K562 (cell line): ENCODE results near the gene MAGEB4. TPM values are rescaled to one million over a fixed set of nuclear protein-coding genes. Genes with fewer than 3 reads are reported as not detected.

Source experiments
- ATAC-seq: fragments of 200-7000 bp; cut with Tn5 transposase; 3 replicates; pipeline ENCODE4 v1.9.1; 2020; ENCODE audit warnings: moderate library complexity
- BruUV-seq: library from RNA; stranded (reverse); fragments of 400-500 nt; replicated peaks from 2 replicates; lab custom pipeline; 2021; lab: Mats Ljungman, UMichigan
- CTCF ChIA-PET: fragments of 300-600 bp; formaldehyde crosslinking; extraction: SDS; loops from one replicate; lab custom pipeline; 2021; ENCODE audit warnings: low intra/inter-chr PET ratio; lab: Yijun Ruan, JAX
- POLR2A ChIA-PET: fragments of 300-600, 350-650 bp; sonication (Branson Sonifier 250); formaldehyde crosslinking; extraction: SDS; loops from one replicate; lab custom pipeline; 2021; ENCODE audit warnings: antibody characterized with exemption, inconsistent platforms; lab: Yijun Ruan, JAX
- DNase-seq, 4 experiments: peaks; one replicate each; pipeline versions ENCODE4 v3.0.0 to v3.0.0-alpha.2; 2011 to 2018; ENCODE audit warnings: low spot score in 3 of 4, mixed read lengths in 3 of 4; ENCODE audit errors: extremely low read depth in 1 of 4
- FAIRE-seq: peaks from 2 replicates; lab custom pipeline; 2011; peaks lifted over from hg19 to GRCh38; lab: Jason Lieb, UNC
- H2AFZ ChIP-seq: 2 replicates; pipeline ENCODE4 v1.6.0; 2011; ENCODE audit warnings: low read depth, low read length, control low read depth, inconsistent platforms
- H3K27ac ChIP-seq: fragments of 200-600 bp; 3 replicates; pipeline ENCODE4 v1.8.0; 2011; ENCODE audit warnings: low read depth, mild to moderate bottlenecking, control low read depth, inconsistent platforms, low read length, moderate library complexity, mixed read lengths; ENCODE audit errors: extremely low read depth
- H3K27me3 ChIP-seq, 2 experiments: fragments of 300-600 bp in 1 of 2; 2 replicates in 1 of 2; 3 replicates in 1 of 2; pipeline versions ENCODE4 v1.6.0 to v1.8.0; 2011; ENCODE audit warnings: inconsistent platforms in 2 of 2, low read length in 2 of 2, mild to moderate bottlenecking in 1 of 2, mixed read lengths in 1 of 2, moderate library complexity in 1 of 2; ENCODE audit not compliant: control insufficient read depth in 2 of 2, insufficient read depth in 2 of 2
- H3K36me3 ChIP-seq: fragments of 300-600 bp; 3 replicates; pipeline ENCODE4 v1.8.0; 2011; ENCODE audit warnings: mild to moderate bottlenecking, low read length, inconsistent platforms; ENCODE audit not compliant: control insufficient read depth, insufficient read depth
- H3K4me1 ChIP-seq, 2 experiments: fragments of 200-600 bp in 1 of 2; replicated peaks in 1 of 2; 2 replicates in 1 of 2; 3 replicates in 1 of 2; pipeline versions ENCODE4 v1.5.1 to v1.8.0; 2011; ENCODE audit warnings: inconsistent platforms in 2 of 2, low read length in 2 of 2, mild to moderate bottlenecking in 1 of 2, mixed read lengths in 1 of 2, moderate library complexity in 1 of 2; ENCODE audit not compliant: control insufficient read depth in 2 of 2, insufficient read depth in 2 of 2
- H3K4me2 ChIP-seq: 2 replicates; pipeline ENCODE4 v1.6.1; 2011; ENCODE audit warnings: low read length, control low read depth, inconsistent platforms, mixed read lengths; ENCODE audit not compliant: insufficient read depth
- H3K4me3 ChIP-seq: fragments of 200-600 bp; sonication (generic), shearing (Covaris generic); 2 replicates; pipeline ENCODE4 v1.5.1; 2016; ENCODE audit warnings: control low read depth, inconsistent platforms
- H3K79me2 ChIP-seq: fragments of 200-600 bp; 3 replicates; pipeline ENCODE4 v1.8.0; 2011; ENCODE audit warnings: low read length, inconsistent platforms; ENCODE audit not compliant: control insufficient read depth, insufficient read depth
- H3K9ac ChIP-seq, 2 experiments: 2 replicates each; pipeline versions ENCODE4 v1.6.0 to v1.6.1; 2011; ENCODE audit warnings: low read depth in 2 of 2, low read length in 2 of 2, control low read depth in 1 of 2, inconsistent platforms in 1 of 2, mild to moderate bottlenecking in 1 of 2, mixed read lengths in 1 of 2; ENCODE audit not compliant: insufficient read depth in 1 of 2
- H3K9me1 ChIP-seq: one replicate; pipeline ENCODE4 v1.6.0; 2011; ENCODE audit warnings: inconsistent platforms, mild to moderate bottlenecking, low read length, moderate library complexity; ENCODE audit not compliant: control insufficient read depth, insufficient read depth
- H3K9me3 ChIP-seq: replicated peaks from 2 replicates; pipeline ENCODE4 v1.5.1; 2011; ENCODE audit warnings: low read depth, low read length, inconsistent platforms; ENCODE audit not compliant: control insufficient read depth, insufficient read depth
- H4K20me1 ChIP-seq: replicated peaks from 2 replicates; pipeline ENCODE4 v1.6.1; 2011; ENCODE audit warnings: low read length, inconsistent platforms, mixed read lengths; ENCODE audit not compliant: control insufficient read depth, insufficient read depth
- C11orf30 ChIP-seq: fragments of 450-650 bp; IDR thresholded peaks from 2 replicates; pipeline ENCODE4 v1.6.1; 2016; ENCODE audit warnings: low read depth, mild to moderate bottlenecking
- MAFF ChIP-seq: IDR thresholded peaks from 2 replicates; pipeline ENCODE4 v1.6.1; 2012; ENCODE audit warnings: low read length, improper control_type of control experiment
- MAFG ChIP-seq: fragments of 450-650 bp; conservative IDR thresholded peaks from 2 replicates; pipeline ENCODE4 v1.6.1; 2016; ENCODE audit warnings: missing genetic modification characterization, missing compliant biosample characterization
- MAFK ChIP-seq: IDR thresholded peaks from 2 replicates; pipeline ENCODE4 v1.6.1; 2011; ENCODE audit warnings: low read length, improper control_type of control experiment
- RBM25 ChIP-seq: fragments of 200-400 bp; formaldehyde crosslinking; IDR thresholded peaks from 2 replicates; pipeline ENCODE4 v1.6.1; 2018; ENCODE audit warnings: low read length, low read depth, moderate library complexity; ENCODE audit not compliant: severe bottlenecking
- TCF7 ChIP-seq: sonication (generic); IDR thresholded peaks from 2 replicates; pipeline ENCODE4 v1.6.1; 2016; ENCODE audit warnings: antibody characterized with exemption, borderline replicate concordance
- ZFP36 ChIP-seq: fragments of 150-350 bp; IDR thresholded peaks from 2 replicates; pipeline ENCODE4 v1.6.1; 2018; ENCODE audit warnings: low read length, low read depth; ENCODE audit not compliant: partially characterized antibody
- ZNF316 ChIP-seq: fragments of 450-650 bp; IDR thresholded peaks from 2 replicates; pipeline ENCODE4 v1.6.1; 2016
- WGBS: fragments of 100-300 bp; shearing (Covaris generic); methylation state at CpG from one replicate; pipeline ENCODE4 v1.1.6; 2016; ENCODE audit warnings: low coverage, mixed read lengths; ENCODE audit not compliant: insufficient coverage; ENCODE audit errors: missing lambda C conversion rate; 5-methylcytosine and 5-hydroxymethylcytosine counted together
- in situ Hi-C: fragments of 300-500 bp; cut with MboI; formaldehyde crosslinking; loops from 4 replicates; pipeline ENCODE4 v1.15.0; 2018; ENCODE audit warnings: inconsistent platforms, mixed read lengths
- intact Hi-C: fragments of 100-400 bp; cut with micrococcal nuclease; formaldehyde crosslinking; loops from 2 replicates; pipeline ENCODE4 v1.14.2; 2022
- polyA plus RNA-seq, 8 experiments: library from polyadenylated mRNA; depleted of rRNA in 4 of 8; stranded (reverse) in 5 of 8; unstranded in 3 of 8; fragments of >200 nt; fragmentation: Nextera tagmentation in 2 of 8; fragmentation: Illumina TruSeq in 1 of 8; extraction: Ambion mirVana in 2 of 8; extraction: Trizol in 1 of 8; gene quantifications; 2 replicates each; pipeline versions ENCODE4 v1.2.1 to v1.2.3, GENCODE V29; 2011 to 2014; ENCODE audit warnings: inconsistent platforms in 1 of 8, missing spikeins in 1 of 8
- total RNA-seq, 7 experiments: library from RNA; depleted of rRNA in 6 of 7; stranded (reverse); fragments of >200 nt in 6 of 7; fragmentation: Illumina TruSeq in 2 of 7; extraction: Trizol in 2 of 7; gene quantifications; 2 replicates each; pipeline versions ENCODE4 v1.2.1 to v1.2.3, GENCODE V29; 2011 to 2021; ENCODE audit warnings: low replicate concordance in 1 of 7
- TF ChIP-seq, protein P1 (sequence below): sonication (generic); formaldehyde crosslinking; IDR thresholded peaks from 2 replicates; pipeline ENCODE4 v1.8.1; 2023; ENCODE audit warnings: missing genetic modification reagents, mild to moderate bottlenecking, borderline replicate concordance

MAGEB4 gene
- total and polyA plus RNA-seq, 9 of the 15 experiments (the other 6 are each of a cell fraction or from before 2014, with no cell fraction given) = 0.04 to 0.09 (median 0.06) TPM; not detected in 6

DNA sequence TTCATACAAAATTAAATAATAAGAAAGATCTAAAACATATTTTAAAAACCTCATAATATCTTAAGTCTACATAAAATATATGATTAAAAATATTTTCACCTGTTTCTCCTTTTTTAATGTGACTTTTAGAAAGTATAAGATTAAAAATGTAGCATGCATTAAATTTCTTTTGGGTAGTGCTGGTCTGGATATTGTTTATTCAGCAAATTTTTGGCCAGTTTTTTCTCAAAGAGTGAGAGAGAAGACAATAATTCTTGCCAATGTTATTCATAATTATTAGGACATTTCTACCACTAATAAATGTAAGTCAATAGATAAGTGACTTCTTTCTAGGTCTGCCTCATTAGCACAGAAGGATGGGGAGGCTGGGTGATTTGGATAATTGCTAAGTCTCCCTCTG is 19.2 kb downstream of the MAGEB4 start:
- Histone ChIP-seq H3K27ac (no peak overlapping the region), H3K9me1 (no peaks in the 10 kb centered on the region), H3K36me3 (no peaks in the 10 kb centered on the region), H4K20me1 (no peaks in the 10 kb centered on the region), H3K4me3 (no peak overlapping the region)
- CTCF ChIA-PET = no interaction called here
- in situ Hi-C loops = no loop called here
- TF ChIP-seq MAFF (peak; percentile 38), MAFK (peak; percentile 19; the same call in 1 of the 2 replicates), C11orf30 (peak; percentile 29; the same call in 1 of the 2 replicates), TCF7 (no peak), ZNF316 (peak; percentile 60), MAFG (tag) (peak; percentile 42; the same call in 1 of the 2 replicates)
- TF ChIP-seq, all 486 proteins: peak for 5
- no TSS peak for BruUV-seq
- intact Hi-C loops = no loop called here
- POLR2A ChIA-PET = no interaction called here
- H3K9ac ChIP-seq = no peak overlapping the region
- no peak for ATAC-seq
- no peak for DNase-seq
- no peak overlapping the region for H3K4me2 ChIP-seq
- no peaks in the 10 kb centered on the region for H3K79me2 ChIP-seq
- FAIRE-seq = no peak
- no peaks in the 10 kb centered on the region for H3K4me1 ChIP-seq
- H3K9me3 ChIP-seq = no peaks in the 10 kb centered on the region
- no peaks in the 10 kb centered on the region for H3K27me3 ChIP-seq
- H2AFZ ChIP-seq = no peak overlapping the region

DNA sequence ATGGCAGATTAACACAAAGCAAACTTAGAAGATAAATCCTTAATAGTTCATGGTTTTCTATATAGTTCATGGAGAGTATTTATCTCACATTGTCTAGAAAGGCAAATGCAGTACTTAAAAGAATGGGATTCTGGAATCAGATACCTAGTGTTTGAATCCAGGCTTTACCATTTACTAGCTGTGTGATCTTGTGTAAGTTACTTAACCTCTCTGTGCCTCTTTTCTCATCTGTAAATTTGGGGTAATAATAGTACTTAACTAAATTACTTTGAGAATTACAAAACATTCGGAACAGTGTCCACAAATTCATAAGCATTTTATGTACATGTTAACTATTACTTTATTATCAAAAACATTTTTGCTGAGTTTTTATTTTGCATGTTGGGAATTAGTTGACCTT is 21.0 kb downstream of the MAGEB4 start:
- Histone ChIP-seq H3K36me3 (no peaks in the 10 kb centered on the region), H4K20me1 (no peaks in the 10 kb centered on the region), H3K27me3 (no peaks in the 10 kb centered on the region), H2AFZ (no peak overlapping the region), H3K79me2 (no peaks in the 10 kb centered on the region), H3K9me3 (no peaks in the 10 kb centered on the region), H3K4me1 (no peaks in the 10 kb centered on the region), H3K9me1 (no peaks in the 10 kb centered on the region), H3K4me3 (no peak overlapping the region), H3K9ac (no peak overlapping the region), H3K4me2 (no peak overlapping the region), H3K27ac (no peak overlapping the region)
- in situ Hi-C loops = no loop called here
- WGBS = 0% methylated on average over 1 of the region's 1 CpG
- ChIA-PET CTCF (no interaction called here), POLR2A (no interaction called here)
- TF ChIP-seq ZFP36 (peak; percentile 48), RBM25 (peak; percentile 98)
- TF ChIP-seq, protein P1, sequence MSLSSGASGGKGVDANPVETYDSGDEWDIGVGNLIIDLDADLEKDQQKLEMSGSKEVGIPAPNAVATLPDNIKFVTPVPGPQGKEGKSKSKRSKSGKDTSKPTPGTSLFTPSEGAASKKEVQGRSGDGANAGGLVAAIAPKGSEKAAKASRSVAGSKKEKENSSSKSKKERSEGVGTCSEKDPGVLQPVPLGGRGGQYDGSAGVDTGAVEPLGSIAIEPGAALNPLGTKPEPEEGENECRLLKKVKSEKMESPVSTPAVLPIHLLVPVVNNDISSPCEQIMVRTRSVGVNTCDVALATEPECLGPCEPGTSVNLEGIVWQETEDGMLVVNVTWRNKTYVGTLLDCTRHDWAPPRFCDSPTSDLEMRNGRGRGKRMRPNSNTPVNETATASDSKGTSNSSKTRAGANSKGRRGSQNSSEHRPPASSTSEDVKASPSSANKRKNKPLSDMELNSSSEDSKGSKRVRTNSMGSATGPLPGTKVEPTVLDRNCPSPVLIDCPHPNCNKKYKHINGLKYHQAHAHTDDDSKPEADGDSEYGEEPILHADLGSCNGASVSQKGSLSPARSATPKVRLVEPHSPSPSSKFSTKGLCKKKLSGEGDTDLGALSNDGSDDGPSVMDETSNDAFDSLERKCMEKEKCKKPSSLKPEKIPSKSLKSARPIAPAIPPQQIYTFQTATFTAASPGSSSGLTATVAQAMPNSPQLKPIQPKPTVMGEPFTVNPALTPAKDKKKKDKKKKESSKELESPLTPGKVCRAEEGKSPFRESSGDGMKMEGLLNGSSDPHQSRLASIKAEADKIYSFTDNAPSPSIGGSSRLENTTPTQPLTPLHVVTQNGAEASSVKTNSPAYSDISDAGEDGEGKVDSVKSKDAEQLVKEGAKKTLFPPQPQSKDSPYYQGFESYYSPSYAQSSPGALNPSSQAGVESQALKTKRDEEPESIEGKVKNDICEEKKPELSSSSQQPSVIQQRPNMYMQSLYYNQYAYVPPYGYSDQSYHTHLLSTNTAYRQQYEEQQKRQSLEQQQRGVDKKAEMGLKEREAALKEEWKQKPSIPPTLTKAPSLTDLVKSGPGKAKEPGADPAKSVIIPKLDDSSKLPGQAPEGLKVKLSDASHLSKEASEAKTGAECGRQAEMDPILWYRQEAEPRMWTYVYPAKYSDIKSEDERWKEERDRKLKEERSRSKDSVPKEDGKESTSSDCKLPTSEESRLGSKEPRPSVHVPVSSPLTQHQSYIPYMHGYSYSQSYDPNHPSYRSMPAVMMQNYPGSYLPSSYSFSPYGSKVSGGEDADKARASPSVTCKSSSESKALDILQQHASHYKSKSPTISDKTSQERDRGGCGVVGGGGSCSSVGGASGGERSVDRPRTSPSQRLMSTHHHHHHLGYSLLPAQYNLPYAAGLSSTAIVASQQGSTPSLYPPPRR = no peak
- FAIRE-seq (no peak), ATAC-seq (no peak), DNase-seq (no peak)
- intact Hi-C loops = no loop called here
- BruUV-seq = no TSS peak
